Heart left ventricle (tissue), 13 donors: ENCODE data around the gene ARMH4.

Experiments
- POLR2A ChIP-seq, 2 donors: fragments of 450-650 bp; IDR thresholded peaks; one replicate each; pipeline ENCODE4 v1.6.1; 2017; ENCODE audit warnings: antibody characterized with exemption in 2 of 2, mild to moderate bottlenecking in 2 of 2, moderate library complexity in 2 of 2
- TF ChIP-seq, protein P1 (sequence below), 12 donors: fragments of 200-600 bp; sonication (generic) in 4 of 12; IDR thresholded peaks; one replicate each; pipeline versions ENCODE4 v1.5.0 to v1.8.0; 2018 to 2022; ENCODE audit warnings: antibody characterized with exemption in 12 of 12, mild to moderate bottlenecking in 5 of 12
- donor health status: ischemic (EF 13 %, LVEDD 7.1; RV severe dilation, severe dysfunction).
- donor health status: DM: no; HTN: yes; CAD: no.
- donor health status: DM: no; HTN: no; CAD: no.
- donor health status: ischemic (EF 25% LVEDD 6.9; RV normal size, moderate dysfunction).
- donor health status: ischemic (EF 25% LVEDD 5.7; RV mildly dilated, moderate dysfunction).
- donor health status: ischemic (EF 35%, LVEDD 5.7; RV mildly dilated, moderate dysfunction).
- donor health status: nonischemic (EF 11% LVEDD 7.7; RV severe dilation, severe dysfunction).
- donor health status: DM: yes; HTN: yes; CAD: no.
- donor health status: PGD.
- donor health status: ischemic (EF 29% LVEDD 5.4; RV normal size, mild dysfunction).
- donor health status: nonischemic (EF 23%, LVEDD 6.1; RV moderate dilation, normal function).

DNA sequence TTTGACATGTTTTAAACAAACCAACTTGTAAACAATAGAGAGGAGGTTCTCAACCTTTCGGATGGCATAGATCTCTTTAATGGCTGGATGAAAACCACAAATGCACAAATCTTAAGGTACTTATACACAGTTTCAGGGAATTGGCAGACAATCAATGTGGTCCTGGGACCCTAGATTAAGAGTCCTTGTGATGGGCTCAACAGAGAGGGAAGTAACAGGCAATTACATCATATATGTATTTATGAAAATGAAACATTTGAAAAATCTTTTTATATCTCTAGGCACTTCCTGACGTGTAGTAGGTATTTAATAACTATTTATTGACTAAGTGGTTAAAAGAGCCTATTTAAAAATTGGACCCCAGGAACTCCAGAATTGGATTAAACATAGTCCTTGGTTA, 48.8 kb upstream of the ARMH4 start:
- TF ChIP-seq, protein P1, sequence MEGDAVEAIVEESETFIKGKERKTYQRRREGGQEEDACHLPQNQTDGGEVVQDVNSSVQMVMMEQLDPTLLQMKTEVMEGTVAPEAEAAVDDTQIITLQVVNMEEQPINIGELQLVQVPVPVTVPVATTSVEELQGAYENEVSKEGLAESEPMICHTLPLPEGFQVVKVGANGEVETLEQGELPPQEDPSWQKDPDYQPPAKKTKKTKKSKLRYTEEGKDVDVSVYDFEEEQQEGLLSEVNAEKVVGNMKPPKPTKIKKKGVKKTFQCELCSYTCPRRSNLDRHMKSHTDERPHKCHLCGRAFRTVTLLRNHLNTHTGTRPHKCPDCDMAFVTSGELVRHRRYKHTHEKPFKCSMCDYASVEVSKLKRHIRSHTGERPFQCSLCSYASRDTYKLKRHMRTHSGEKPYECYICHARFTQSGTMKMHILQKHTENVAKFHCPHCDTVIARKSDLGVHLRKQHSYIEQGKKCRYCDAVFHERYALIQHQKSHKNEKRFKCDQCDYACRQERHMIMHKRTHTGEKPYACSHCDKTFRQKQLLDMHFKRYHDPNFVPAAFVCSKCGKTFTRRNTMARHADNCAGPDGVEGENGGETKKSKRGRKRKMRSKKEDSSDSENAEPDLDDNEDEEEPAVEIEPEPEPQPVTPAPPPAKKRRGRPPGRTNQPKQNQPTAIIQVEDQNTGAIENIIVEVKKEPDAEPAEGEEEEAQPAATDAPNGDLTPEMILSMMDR (IDR thresholded peaks at IDR 0.05) = no peak
- TF ChIP-seq POLR2A (IDR thresholded peaks at IDR 0.05) = no peak
